Keratinocyte (primary cell): ENCODE results near the gene DCP1A. TPM values are rescaled to one million over a fixed set of nuclear protein-coding genes. Genes with fewer than 3 reads are reported as not detected.

ENCODE experiments used
- DNase-seq: peaks from one replicate; pipeline ENCODE4 v3.0.0-alpha.2; 2011; ENCODE audit warnings: low read depth, missing footprints, low spot score
- FAIRE-seq: peaks from 2 replicates; lab custom pipeline; 2011; peaks lifted over from hg19 to GRCh38; lab: Jason Lieb, UNC
- H2AFZ ChIP-seq: 2 replicates; pipeline ENCODE4 v1.6.0; 2012; ENCODE audit warnings: low read length, control low read depth, inconsistent platforms; ENCODE audit not compliant: control insufficient read depth
- H3K27ac ChIP-seq: 2 replicates; pipeline ENCODE4 v1.5.1; 2011; ENCODE audit warnings: low read length; ENCODE audit not compliant: control insufficient read depth, insufficient read depth
- H3K27me3 ChIP-seq: 3 replicates; pipeline ENCODE4 v1.6.0; 2011; ENCODE audit warnings: low read length; ENCODE audit not compliant: control insufficient read depth, insufficient read depth; ENCODE audit errors: extremely low read depth
- H3K36me3 ChIP-seq, 2 experiments: 2 replicates in 1 of 2; 3 replicates in 1 of 2; pipeline ENCODE4 v1.5.1; 2011; ENCODE audit warnings: low read length in 2 of 2, mild to moderate bottlenecking in 1 of 2; ENCODE audit not compliant: control insufficient read depth in 2 of 2, insufficient read depth in 2 of 2; ENCODE audit errors: extremely low read depth in 1 of 2
- H3K4me1 ChIP-seq: 3 replicates; pipeline ENCODE4 v1.5.1; 2011; ENCODE audit warnings: low read length; ENCODE audit not compliant: control insufficient read depth, insufficient read depth; ENCODE audit errors: extremely low read depth
- H3K4me2 ChIP-seq: 3 replicates; pipeline ENCODE4 v1.6.0; 2011; ENCODE audit warnings: low read depth, low read length; ENCODE audit not compliant: control insufficient read depth, insufficient read depth; ENCODE audit errors: extremely low read depth
- H3K4me3 ChIP-seq, 3 experiments: fragments of 200-600 bp in 1 of 3; sonication (generic) in 1 of 3; 2 replicates in 2 of 3; 3 replicates in 1 of 3; pipeline ENCODE4 v1.5.1; 2011 to 2016; ENCODE audit warnings: low read length in 3 of 3, mild to moderate bottlenecking in 3 of 3, control low read depth in 2 of 3, inconsistent platforms in 1 of 3, low read depth in 1 of 3, mixed read lengths in 1 of 3, mixed run types in 1 of 3, moderate library complexity in 1 of 3; ENCODE audit not compliant: control insufficient read depth in 2 of 3, insufficient read depth in 2 of 3; ENCODE audit errors: extremely low read depth in 1 of 3
- H3K79me2 ChIP-seq: 2 replicates; pipeline ENCODE4 v1.6.0; 2012; ENCODE audit warnings: low read length; ENCODE audit not compliant: control insufficient read depth, insufficient read depth
- H3K9ac ChIP-seq: 3 replicates; pipeline ENCODE4 v1.6.0; 2011; ENCODE audit warnings: low read length; ENCODE audit not compliant: control insufficient read depth, insufficient read depth; ENCODE audit errors: extremely low read depth
- H3K9me1 ChIP-seq: 3 replicates; pipeline ENCODE4 v1.6.0; 2011; ENCODE audit warnings: low read length; ENCODE audit not compliant: control insufficient read depth, insufficient read depth; ENCODE audit errors: extremely low read depth
- H3K9me3 ChIP-seq: 2 replicates; pipeline ENCODE4 v1.5.1; 2012; ENCODE audit warnings: low read depth, low read length; ENCODE audit not compliant: control insufficient read depth
- H4K20me1 ChIP-seq: 3 replicates; pipeline ENCODE4 v1.6.0; 2011; ENCODE audit warnings: low read length; ENCODE audit not compliant: control insufficient read depth, insufficient read depth; ENCODE audit errors: extremely low read depth
- CTCF ChIP-seq, 3 experiments: IDR thresholded peaks in 1 of 3; conservative IDR thresholded peaks in 1 of 3; optimal IDR thresholded peaks in 1 of 3; 2 replicates in 2 of 3; 3 replicates in 1 of 3; pipeline versions ENCODE3 to v1.5.1; 2011; ENCODE audit warnings: low read length in 3 of 3, mild to moderate bottlenecking in 3 of 3, moderate library complexity in 2 of 3, control low read depth in 1 of 3, inconsistent platforms in 1 of 3; ENCODE audit not compliant: insufficient read depth in 2 of 3; ENCODE audit errors: extremely low read depth in 1 of 3
- EZH2 ChIP-seq: IDR thresholded peaks from one replicate; pipeline ENCODE4 v1.6.1; 2012; ENCODE audit warnings: inconsistent platforms, mild to moderate bottlenecking, low read length, moderate library complexity
- dilution Hi-C: fragments of 300-500 bp; cut with MboI; formaldehyde crosslinking; loops from one replicate; pipeline ENCODE4 v1.7.0; 2020; ENCODE audit warnings: low sequenced_read_pairs; ENCODE audit not compliant: extremely low pct_ligation_motif_present
- polyA plus RNA-seq, 5 experiments: library from polyadenylated mRNA; depleted of rRNA in 3 of 5; stranded (reverse) in 3 of 5; stranded (forward) in 1 of 5; unstranded in 1 of 5; fragments of >200 nt; gene quantifications; 1 replicate in 1 of 5; 2 replicates in 3 of 5; 3 replicates in 1 of 5; pipeline versions ENCODE4 v1.2.1 to v1.2.3, GENCODE V29; 2011 to 2012; ENCODE audit warnings: missing spikeins in 2 of 5, low read depth in 1 of 5, low replicate concordance in 1 of 5

DCP1A gene
- polyA plus RNA-seq, 1 donor (not counting 4 experiments of a cell fraction or from before 2014, with no cell fraction given) = 15.0 TPM

- Histone ChIP-seq H3K9ac (no peak overlapping the region), H3K4me1 (peaks cover 6% of the 10 kb centered on the region), H3K4me3 (no peak overlapping the region), H3K36me3 (peaks cover 0 to 9% of the 10 kb centered on the region in 2 experiments), H3K4me2 (no peak overlapping the region), H4K20me1 (peaks cover 6% of the 10 kb centered on the region), H3K27ac (no peak overlapping the region), H3K27me3 (no peaks in the 10 kb centered on the region), H3K79me2 (peaks cover 27% of the 10 kb centered on the region), H3K9me1 (no peaks in the 10 kb centered on the region), H3K9me3 (no peaks in the 10 kb centered on the region), H2AFZ (no peak overlapping the region)
- no peak for FAIRE-seq
- DNase-seq = no peak
- no peak for TF ChIP-seq CTCF (optimal IDR thresholded peaks at IDR 0.05 in 1 of 3, IDR thresholded peaks at IDR 0.05 in 1 of 3, conservative IDR thresholded peaks at IDR 0.05 in 1 of 3; ENCODE audit: extremely low read depth in 1 of 3, insufficient read depth in 2 of 3, low read length in 3 of 3)
- TF ChIP-seq EZH2 = no peak
- dilution Hi-C loops = no loop called here
Measured at GRCh38 chr3:53337167-53337940, 10.0 kb downstream of the DCP1A start.

GRCh38 chr3:53334742-53335141 lies 12.6 kb downstream of the DCP1A start:
- FAIRE-seq (no peak), DNase-seq (no peak)
- no peak overlapping the region for H3K4me2 ChIP-seq
- H2AFZ ChIP-seq = no peak overlapping the region
- no peaks in the 10 kb centered on the region for H3K27me3 ChIP-seq
- peaks cover 6% of the 10 kb centered on the region for H4K20me1 ChIP-seq
- H3K9me1 ChIP-seq = no peaks in the 10 kb centered on the region
- H3K9ac ChIP-seq = no peak overlapping the region
- H3K27ac ChIP-seq = no peak overlapping the region
- TF ChIP-seq EZH2 (no peak), CTCF (optimal IDR thresholded peaks at IDR 0.05 in 1 of 3, IDR thresholded peaks at IDR 0.05 in 1 of 3, conservative IDR thresholded peaks at IDR 0.05 in 1 of 3; ENCODE audit: extremely low read depth in 1 of 3, insufficient read depth in 2 of 3, low read length in 3 of 3) (no peak)
- H3K36me3 ChIP-seq = peaks cover 0 to 6% of the 10 kb centered on the region in 2 experiments
- peaks cover 6% of the 10 kb centered on the region for H3K4me1 ChIP-seq
- H3K79me2 ChIP-seq = peaks cover 33% of the 10 kb centered on the region
- dilution Hi-C loops = no loop called here
- H3K4me3 ChIP-seq = no peak overlapping the region
- no peaks in the 10 kb centered on the region for H3K9me3 ChIP-seq
